ENCODE measurements around the gene MAD2L1BP. TPM values are rescaled to one million over a fixed set of nuclear protein-coding genes. Genes with fewer than 3 reads are reported as not detected.

MAD2L1BP gene
- total and polyA plus RNA-seq, 2 of the 13 experiments (the other 11 are each of a cell fraction or from before 2014, with no cell fraction given), result 54.2 to 55.5 TPM

DNA sequence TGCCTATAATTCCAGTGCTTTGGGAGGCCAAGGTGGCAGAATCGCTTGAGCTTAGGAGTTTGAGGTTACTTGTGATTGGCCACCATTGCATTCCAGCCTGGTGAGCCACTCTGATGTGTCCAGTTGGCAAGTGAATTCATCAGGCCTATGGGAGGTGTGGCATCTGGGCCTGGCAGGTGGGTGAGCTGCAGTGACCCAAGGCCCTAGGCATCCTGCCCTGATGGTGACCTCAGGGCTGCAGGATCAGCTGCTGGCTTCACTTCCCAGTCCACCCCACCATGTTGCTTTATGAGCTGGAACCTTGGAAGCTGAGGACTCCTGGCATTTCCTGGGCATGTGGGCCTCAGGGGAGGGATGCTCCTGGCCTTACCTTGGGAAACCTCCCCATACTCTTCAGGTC, 29.7 kb downstream of the MAD2L1BP start:
- H4K20me1 ChIP-seq (ENCODE audit: insufficient read depth, low read length), result no peaks in the 10 kb centered on the region
- POLR2A ChIA-PET, result interaction anchor here (1.0 to 1.6 kb wide), 2 partner anchors 21 to 36 kb away, joined by 4 to 5 read pairs; no protein-coding TSS in a partner anchor
- TF ChIP-seq ZC3H13 (CRISPR knock-in tag; IDR thresholded peaks at IDR 0.05) (no peak), ZNF546 (CRISPR knock-in tag; conservative IDR thresholded peaks at IDR 0.05) (no peak), POLR2A (IDR thresholded peaks at IDR 0.05; ENCODE audit: insufficient read depth in 1 of 2, low read depth in 2 of 2, low read length in 2 of 2) (peak in 1 of 2 experiments; percentile 25; a peak in 1 of 4 replicates), CHD2 (IDR thresholded peaks at IDR 0.05; ENCODE audit: low read depth, low read length) (0 out of 2 replicates have a peak, but pooled peaks have one; percentile 20)
- H3K4me2 ChIP-seq (ENCODE audit: low read depth, low read length), result no peak overlapping the region
- intact Hi-C loops (cut with micrococcal nuclease; ENCODE audit: unreplicated experiment), result loop anchor here (5.0 to 10.0 kb wide), 3 partner anchors 61 to 187 kb away; no protein-coding TSS in a partner anchor
- no peaks in the 10 kb centered on the region for H3K79me2 ChIP-seq (ENCODE audit: insufficient read depth, low read length)
- H3K4me3 ChIP-seq (replicated peaks in 1 of 3; ENCODE audit: insufficient read depth in 1 of 3, low read depth in 2 of 3, low read length in 3 of 3), result no peak overlapping the region
- BruUV-seq (replicated peaks), result no TSS peak
- no peak overlapping the region for H2AFZ ChIP-seq (ENCODE audit: low read length)
- in situ Hi-C loops (cut with HindIII; ENCODE audit: extremely low pct_ligation_motif_present, low pct_unique_long_range_greater_than_20kb), result loop anchor here (5.0 kb wide), 1 partner anchor 412 kb away; no protein-coding TSS in a partner anchor
- no peak overlapping the region for H3K27ac ChIP-seq (ENCODE audit: extremely low read length, insufficient read depth, low read length)
- H3K9ac ChIP-seq (ENCODE audit: insufficient read depth, low read depth, low read length), result no peak overlapping the region
- H3K36me3 ChIP-seq (replicated peaks in 1 of 2; ENCODE audit: control insufficient read depth in 1 of 2, insufficient read depth in 2 of 2, low read length in 2 of 2), result no peaks in the 10 kb centered on the region
- no peak for FAIRE-seq
- CTCF ChIA-PET (ENCODE audit: low intra/inter-chr PET ratio, low total read pairs), result no interaction called here
- no peak for ATAC-seq
- no peak for DNase-seq (ENCODE audit: low spot score)
- 20% methylated on average over 1 of the region's 1 CpG for WGBS (ENCODE audit: low lambda C conversion rate)
- 0 out of 2 replicates have a peak, but pooled peaks cover 4% of the 10 kb centered on the region for H3K9me3 ChIP-seq (ENCODE audit: low read length)
- H3K4me1 ChIP-seq (ENCODE audit: insufficient read depth, low read length), result peaks cover 42% of the 10 kb centered on the region
- peaks cover 2 to 27% of the 10 kb centered on the region in 2 experiments; a peak in 4 of 5 replicates for H3K27me3 ChIP-seq (ENCODE audit: control insufficient read depth in 1 of 2, insufficient read depth in 2 of 2, low read length in 2 of 2)

DNA sequence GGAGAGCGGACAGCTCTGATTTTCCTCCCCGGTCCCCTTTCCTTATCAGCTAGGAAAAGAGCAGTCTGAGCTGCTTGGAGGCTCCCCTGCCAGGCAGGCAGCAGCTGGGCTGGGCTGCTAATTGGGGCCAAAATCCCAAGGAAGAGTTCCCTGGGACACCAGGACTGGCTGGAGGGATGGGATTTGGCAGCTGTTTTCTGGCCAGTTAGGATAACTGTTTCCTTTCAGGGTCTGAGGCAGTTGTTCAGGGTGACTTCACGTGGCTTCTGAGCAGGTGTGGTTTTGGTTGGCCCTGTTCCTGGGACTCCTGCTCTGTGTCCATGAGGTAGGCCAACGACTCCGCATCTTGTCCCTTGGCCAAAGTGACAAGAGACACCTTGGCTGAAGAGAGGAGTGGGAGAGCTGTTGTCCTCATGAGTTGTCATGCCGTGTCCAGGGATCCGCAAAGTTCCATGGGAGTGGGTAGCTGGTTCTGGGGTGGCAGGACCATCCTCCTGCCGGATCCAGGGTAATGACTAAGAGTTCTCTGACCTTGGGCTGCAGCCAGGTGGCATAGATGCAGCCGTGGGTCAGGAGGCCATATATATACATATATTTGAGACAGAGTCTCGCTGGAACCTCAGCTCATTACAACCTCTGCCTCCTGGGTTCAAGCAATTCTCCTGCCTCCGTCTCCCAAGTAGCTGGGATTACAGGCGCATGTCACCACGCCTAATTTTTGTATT, 30.7 kb downstream of the MAD2L1BP start:
- ChIA-PET POLR2A (interaction anchor here (2.4 kb wide), 1 partner anchor 31 kb away, joined by 9 read pairs; the partner anchor contains the start of gene MAD2L1BP), CTCF (ENCODE audit: low intra/inter-chr PET ratio, low total read pairs) (interaction anchor here (0.8 to 2.3 kb wide), 6 partner anchors 33 to 413 kb away, joined by 3 to 16 read pairs (median 4); no protein-coding TSS in a partner anchor)
- H3K4me1 ChIP-seq (ENCODE audit: insufficient read depth, low read length), result peaks cover 52% of the 10 kb centered on the region
- no peak for DNase-seq (ENCODE audit: low spot score)
- no peak overlapping the region for H3K27ac ChIP-seq (ENCODE audit: extremely low read length, insufficient read depth, low read length)
- BruUV-seq (replicated peaks), result no TSS peak
- no peak overlapping the region for H2AFZ ChIP-seq (ENCODE audit: low read length)
- no peak overlapping the region for H3K4me3 ChIP-seq (replicated peaks in 1 of 3; ENCODE audit: insufficient read depth in 1 of 3, low read depth in 2 of 3, low read length in 3 of 3)
- H4K20me1 ChIP-seq (ENCODE audit: insufficient read depth, low read length), result no peaks in the 10 kb centered on the region
- no peaks in the 10 kb centered on the region for H3K79me2 ChIP-seq (ENCODE audit: insufficient read depth, low read length)
- 17% methylated on average over 7 of the region's 13 CpGs for WGBS (ENCODE audit: low lambda C conversion rate)
- in situ Hi-C loops (cut with HindIII; ENCODE audit: extremely low pct_ligation_motif_present, low pct_unique_long_range_greater_than_20kb), result loop anchor here (5.0 kb wide), 1 partner anchor 411 kb away; no protein-coding TSS in a partner anchor
- FAIRE-seq, result no peak
- ATAC-seq, result no peak
- intact Hi-C loops (cut with micrococcal nuclease; ENCODE audit: unreplicated experiment), result loop anchor here (2.0 to 10.0 kb wide), 5 partner anchors 58 to 284 kb away; no protein-coding TSS in a partner anchor
- no peak overlapping the region for H3K9ac ChIP-seq (ENCODE audit: insufficient read depth, low read depth, low read length)
- H3K9me3 ChIP-seq (ENCODE audit: low read length), result no peaks in the 10 kb centered on the region
- no peak overlapping the region for H3K4me2 ChIP-seq (ENCODE audit: low read depth, low read length)
- H3K36me3 ChIP-seq (replicated peaks in 1 of 2; ENCODE audit: control insufficient read depth in 1 of 2, insufficient read depth in 2 of 2, low read length in 2 of 2), result peaks cover 4 to 8% of the 10 kb centered on the region in 2 experiments; a peak in 3 of 5 replicates
- peaks cover 2 to 27% of the 10 kb centered on the region in 2 experiments; a peak in 4 of 5 replicates for H3K27me3 ChIP-seq (ENCODE audit: control insufficient read depth in 1 of 2, insufficient read depth in 2 of 2, low read length in 2 of 2)
- peak; percentile 59; the same call in 1 of the 2 replicates for TF ChIP-seq ZNF605 (CRISPR knock-in tag; IDR thresholded peaks at IDR 0.05)
- TF ChIP-seq, protein P1, sequence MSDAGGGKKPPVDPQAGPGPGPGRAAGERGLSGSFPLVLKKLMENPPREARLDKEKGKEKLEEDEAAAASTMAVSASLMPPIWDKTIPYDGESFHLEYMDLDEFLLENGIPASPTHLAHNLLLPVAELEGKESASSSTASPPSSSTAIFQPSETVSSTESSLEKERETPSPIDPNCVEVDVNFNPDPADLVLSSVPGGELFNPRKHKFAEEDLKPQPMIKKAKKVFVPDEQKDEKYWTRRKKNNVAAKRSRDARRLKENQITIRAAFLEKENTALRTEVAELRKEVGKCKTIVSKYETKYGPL (CRISPR knock-in tag; IDR thresholded peaks at IDR 0.05), result no peak
- no peak for TF ChIP-seq ZNF577 (CRISPR knock-in tag; IDR thresholded peaks at IDR 0.05; ENCODE audit: borderline replicate concordance, low read depth)
- TF ChIP-seq ATF7 (IDR thresholded peaks at IDR 0.05), result no peak
- no peak for TF ChIP-seq ATF7 (CRISPR knock-in tag; IDR thresholded peaks at IDR 0.05)
- TF ChIP-seq, protein P2, sequence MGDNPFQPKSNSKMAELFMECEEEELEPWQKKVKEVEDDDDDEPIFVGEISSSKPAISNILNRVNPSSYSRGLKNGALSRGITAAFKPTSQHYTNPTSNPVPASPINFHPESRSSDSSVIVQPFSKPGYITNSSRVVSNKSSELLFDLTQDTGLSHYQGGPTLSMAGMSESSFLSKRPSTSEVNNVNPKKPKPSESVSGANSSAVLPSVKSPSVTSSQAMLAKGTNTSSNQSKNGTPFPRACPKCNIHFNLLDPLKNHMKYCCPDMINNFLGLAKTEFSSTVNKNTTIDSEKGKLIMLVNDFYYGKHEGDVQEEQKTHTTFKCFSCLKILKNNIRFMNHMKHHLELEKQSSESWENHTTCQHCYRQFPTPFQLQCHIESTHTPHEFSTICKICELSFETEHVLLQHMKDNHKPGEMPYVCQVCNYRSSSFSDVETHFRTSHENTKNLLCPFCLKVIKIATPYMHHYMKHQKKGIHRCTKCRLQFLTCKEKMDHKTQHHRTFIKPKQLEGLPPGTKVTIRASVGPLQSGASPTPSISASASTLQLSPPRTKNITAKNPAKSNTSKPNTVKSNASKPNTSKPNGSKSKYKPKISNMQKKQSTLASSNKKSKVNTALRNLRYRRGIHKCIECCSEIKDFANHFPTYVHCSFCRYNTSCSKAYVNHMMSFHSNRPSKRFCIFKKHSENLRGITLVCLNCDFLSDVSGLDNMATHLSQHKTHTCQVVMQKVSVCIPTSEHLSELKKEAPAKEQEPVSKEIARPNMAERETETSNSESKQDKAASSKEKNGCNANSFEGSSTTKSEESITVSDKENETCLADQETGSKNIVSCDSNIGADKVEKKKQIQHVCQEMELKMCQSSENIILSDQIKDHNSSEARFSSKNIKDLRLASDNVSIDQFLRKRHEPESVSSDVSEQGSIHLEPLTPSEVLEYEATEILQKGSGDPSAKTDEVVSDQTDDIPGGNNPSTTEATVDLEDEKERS (CRISPR knock-in tag; IDR thresholded peaks at IDR 0.05), result 0 out of 2 replicates have a peak, but pooled peaks have one; percentile 5
- no peak for TF ChIP-seq TGIF2 (CRISPR knock-in tag; IDR thresholded peaks at IDR 0.05)
- TF ChIP-seq ZNF678 (CRISPR knock-in tag; IDR thresholded peaks at IDR 0.05), result no peak
- TF ChIP-seq SCMH1 (CRISPR knock-in tag; IDR thresholded peaks at IDR 0.05; ENCODE audit: borderline replicate concordance), result no peak
- no peak for TF ChIP-seq GATAD2A (CRISPR knock-in tag; IDR thresholded peaks at IDR 0.05)
